Ramos (cell line): ENCODE results near the gene GPATCH2.

ENCODE experiments used
- in situ Hi-C: fragments of 300-500 bp; cut with MboI; formaldehyde crosslinking; loops from one replicate; pipeline ENCODE4 v1.14.3; 2022; ENCODE audit warnings: low sequenced_read_pairs; ENCODE audit not compliant: unreplicated experiment

GPATCH2 gene

GRCh38 chr1:217630711-217631591 lies at the start of gene GPATCH2, which contains the start of gene SPATA17:
TSS of gene GPATCH2 (minus strand) at chr1:217631090. CDS start at chr1:217630971, 119 bp downstream.
TSS of gene SPATA17 (plus strand) at chr1:217631344. CDS start at chr1:217631379, 35 bp downstream.
- in situ Hi-C loops = no loop called here

- in situ Hi-C loops = no loop called here
Observed at GRCh38 chr1:217674028-217674729, 43.3 kb upstream of the GPATCH2 start.

- in situ Hi-C loops = no loop called here
Observed at GRCh38 chr1:217673387-217673786, 42.5 kb upstream of the GPATCH2 start.

GRCh38 chr1:217668351-217668940 lies 37.6 kb upstream of the GPATCH2 start:
- in situ Hi-C loops = no loop called here

- in situ Hi-C loops = no loop called here
Observed at GRCh38 chr1:217661407-217661806, 30.5 kb upstream of the GPATCH2 start.

- in situ Hi-C loops = no loop called here
Observed at GRCh38 chr1:217660353-217661062, 29.6 kb upstream of the GPATCH2 start.

GRCh38 chr1:217650674-217651073 lies 19.8 kb upstream of the GPATCH2 start:
- in situ Hi-C loops = no loop called here

- in situ Hi-C loops = no loop called here
Observed at GRCh38 chr1:217647791-217648190, 16.9 kb upstream of the GPATCH2 start.

GRCh38 chr1:217642455-217642854 lies 11.6 kb upstream of the GPATCH2 start:
- in situ Hi-C loops = no loop called here

- in situ Hi-C loops = no loop called here
Observed at GRCh38 chr1:217627431-217627830, 3.5 kb downstream of the GPATCH2 start.

- in situ Hi-C loops = no loop called here
Observed at GRCh38 chr1:217626321-217626720, 4.6 kb downstream of the GPATCH2 start.

GRCh38 chr1:217622042-217622441 lies 8.8 kb downstream of the GPATCH2 start:
- in situ Hi-C loops = no loop called here

GRCh38 chr1:217620814-217621213 lies 10.1 kb downstream of the GPATCH2 start:
- in situ Hi-C loops = no loop called here

- in situ Hi-C loops = no loop called here
Observed at GRCh38 chr1:217617126-217617525, 13.8 kb downstream of the GPATCH2 start.

GRCh38 chr1:217614200-217614712 lies 16.6 kb downstream of the GPATCH2 start:
- in situ Hi-C loops = no loop called here

GRCh38 chr1:217605390-217605789 lies 25.5 kb downstream of the GPATCH2 start:
- in situ Hi-C loops = no loop called here

- in situ Hi-C loops = no loop called here
Observed at GRCh38 chr1:217602380-217602779, 28.5 kb downstream of the GPATCH2 start.

GRCh38 chr1:217599154-217599553 lies 31.7 kb downstream of the GPATCH2 start:
- in situ Hi-C loops = no loop called here

GRCh38 chr1:217590598-217590997 lies 40.3 kb downstream of the GPATCH2 start:
- in situ Hi-C loops = no loop called here

- in situ Hi-C loops = no loop called here
Observed at GRCh38 chr1:217586586-217586985, 44.3 kb downstream of the GPATCH2 start.
